ENCODE measurements around the gene SUMF1.

DNA sequence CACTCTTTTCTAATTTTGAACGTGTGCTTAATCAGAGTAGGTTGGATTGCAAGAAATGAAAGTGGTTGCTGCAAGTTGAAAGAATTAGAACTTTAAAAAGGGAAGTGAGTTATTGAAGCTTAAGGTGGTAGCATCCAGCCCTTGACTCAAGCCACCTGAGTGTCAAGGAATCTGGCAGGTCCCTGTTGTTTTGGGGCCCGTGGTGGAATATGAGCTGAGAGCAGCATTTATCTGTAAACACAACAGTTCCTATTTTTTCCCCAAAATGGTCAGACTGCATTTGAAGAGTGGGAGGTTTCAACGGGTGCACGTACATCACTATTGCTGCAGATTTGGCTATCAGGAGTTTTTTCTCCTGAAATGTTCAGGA, 27.8 kb upstream of the SUMF1 start:
- TF ChIP-seq, protein P1, sequence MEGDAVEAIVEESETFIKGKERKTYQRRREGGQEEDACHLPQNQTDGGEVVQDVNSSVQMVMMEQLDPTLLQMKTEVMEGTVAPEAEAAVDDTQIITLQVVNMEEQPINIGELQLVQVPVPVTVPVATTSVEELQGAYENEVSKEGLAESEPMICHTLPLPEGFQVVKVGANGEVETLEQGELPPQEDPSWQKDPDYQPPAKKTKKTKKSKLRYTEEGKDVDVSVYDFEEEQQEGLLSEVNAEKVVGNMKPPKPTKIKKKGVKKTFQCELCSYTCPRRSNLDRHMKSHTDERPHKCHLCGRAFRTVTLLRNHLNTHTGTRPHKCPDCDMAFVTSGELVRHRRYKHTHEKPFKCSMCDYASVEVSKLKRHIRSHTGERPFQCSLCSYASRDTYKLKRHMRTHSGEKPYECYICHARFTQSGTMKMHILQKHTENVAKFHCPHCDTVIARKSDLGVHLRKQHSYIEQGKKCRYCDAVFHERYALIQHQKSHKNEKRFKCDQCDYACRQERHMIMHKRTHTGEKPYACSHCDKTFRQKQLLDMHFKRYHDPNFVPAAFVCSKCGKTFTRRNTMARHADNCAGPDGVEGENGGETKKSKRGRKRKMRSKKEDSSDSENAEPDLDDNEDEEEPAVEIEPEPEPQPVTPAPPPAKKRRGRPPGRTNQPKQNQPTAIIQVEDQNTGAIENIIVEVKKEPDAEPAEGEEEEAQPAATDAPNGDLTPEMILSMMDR (IDR thresholded peaks at IDR 0.05; ENCODE audit: low read length), result no peak
- TF ChIP-seq EZH2phosphoT487 (IDR thresholded peaks at IDR 0.05; ENCODE audit: low read length), result no peak
